K562 (cell line): Measurements from ENCODE around the gene TMEM117.

ENCODE experiments used
- ARID2 ChIP-seq: fragments of 450-650 bp; IDR thresholded peaks from 2 replicates; pipeline ENCODE4 v1.6.1; 2017; ENCODE audit warnings: antibody characterized with exemption, mild to moderate bottlenecking
- CBX2 ChIP-seq: fragments of 200-600 bp; sonication (generic); IDR thresholded peaks from one replicate; pipeline ENCODE4 v1.6.1; 2012; ENCODE audit warnings: mild to moderate bottlenecking, low read length, inconsistent platforms; ENCODE audit not compliant: insufficient read depth, poor library complexity, severe bottlenecking
- CTCF ChIP-seq, 3 experiments: IDR thresholded peaks in 2 of 3; conservative IDR thresholded peaks in 1 of 3; 2 replicates each; pipeline ENCODE4 v1.5.1; 2011 to 2012; ENCODE audit warnings: low read length in 3 of 3, mild to moderate bottlenecking in 3 of 3, control low read depth in 2 of 3, improper control_type of control experiment in 1 of 3, inconsistent platforms in 1 of 3, low read depth in 1 of 3, mixed read lengths in 1 of 3, moderate library complexity in 1 of 3; ENCODE audit not compliant: insufficient read depth in 2 of 3
- CXXC5 ChIP-seq: fragments of 250-450 bp; sonication (Bioruptor Pico); IDR thresholded peaks from 2 replicates; pipeline ENCODE4 v1.8.0; 2022; ENCODE audit warnings: inconsistent platforms, mild to moderate bottlenecking, moderate library complexity
- DNMT1 ChIP-seq: fragments of 450-650 bp; IDR thresholded peaks from 2 replicates; pipeline ENCODE4 v1.6.1; 2016; ENCODE audit warnings: antibody characterized with exemption, mild to moderate bottlenecking
- ELK1 ChIP-seq: sonication (generic); formaldehyde crosslinking; IDR thresholded peaks from 2 replicates; pipeline ENCODE4 v1.8.1; 2022; ENCODE audit warnings: missing genetic modification reagents
- EZH2 ChIP-seq: IDR thresholded peaks from 2 replicates; pipeline ENCODE4 v1.6.1; 2012; ENCODE audit warnings: low read depth, mild to moderate bottlenecking, inconsistent platforms, low read length, borderline replicate concordance
- KAT2B ChIP-seq: IDR thresholded peaks from one replicate; pipeline ENCODE4 v1.6.1; 2012; ENCODE audit warnings: low read depth, mild to moderate bottlenecking, control low read depth, inconsistent platforms, low read length, moderate library complexity
- POLR2A ChIP-seq: fragments of 450-650 bp; conservative IDR thresholded peaks from 2 replicates; pipeline ENCODE4 v1.6.1; 2016
- ZHX1 ChIP-seq: fragments of 150-350 bp; conservative IDR thresholded peaks from 2 replicates; pipeline ENCODE4 v1.6.1; 2014; ENCODE audit warnings: low read length
- ZNF174 ChIP-seq: fragments of 250-450 bp; sonication (Bioruptor Pico); IDR thresholded peaks from 2 replicates; pipeline ENCODE4 v1.4.0; 2020; ENCODE audit warnings: mild to moderate bottlenecking
- ZNF740 ChIP-seq, 3 experiments: fragments of 200-800 bp in 1 of 3; sonication (Bioruptor generic) in 1 of 3; sonication (generic) in 1 of 3; formaldehyde crosslinking in 1 of 3; IDR thresholded peaks; 2 replicates each; pipeline versions ENCODE4 v1.6.1 to v1.8.0; 2016 to 2022; ENCODE audit warnings: mild to moderate bottlenecking in 2 of 3, missing compliant biosample characterization in 2 of 3, missing genetic modification characterization in 2 of 3, missing genetic modification reagents in 1 of 3

- TF ChIP-seq CTCF (IDR thresholded peaks at IDR 0.05 in 2 of 3, conservative IDR thresholded peaks at IDR 0.05 in 1 of 3; ENCODE audit: insufficient read depth in 2 of 3, low read depth in 1 of 3, low read length in 3 of 3) (no peak), KAT2B (no peak), ZHX1 (no peak), ZNF174 (no peak), CBX2 (no peak), DNMT1 (no peak), EZH2 (no peak), POLR2A (no peak), CXXC5 (CRISPR knock-in tag) (no peak), ELK1 (CRISPR knock-in tag) (no peak), ZNF740 (CRISPR knock-in tag; IDR thresholded peaks at IDR 0.05) (no peak), ZNF740 (tag; IDR thresholded peaks at IDR 0.05) (no peak), ARID2 (no peak)
These were observed 404.3 kb downstream of the TMEM117 start for GRCh38 chr12:44240186-44240585.
